Measurements from ENCODE around the gene EEFSEC. TPM values are rescaled to one million over a fixed set of nuclear protein-coding genes. Genes with fewer than 3 reads are reported as not detected.

The EEFSEC gene
- total and polyA plus RNA-seq, 2 of the 8 experiments (the other 6 are each of a cell fraction or from before 2014, with no cell fraction given): 13.1 to 19.8 TPM

- Histone ChIP-seq H2AK5ac (ENCODE audit: low read depth, low read length) (no peak overlapping the region), H4K5ac (ENCODE audit: insufficient read length, low read depth, low read length) (no peak overlapping the region), H3K4me2 (ENCODE audit: insufficient read depth in 1 of 2, low read depth in 2 of 2, low read length in 2 of 2) (peak overlapping the region in 1 of 2 experiments; percentile 9; a peak in 1 of 4 replicates), H4K8ac (ENCODE audit: extremely low read depth, insufficient read depth, low read length) (no peak overlapping the region), H2BK15ac (ENCODE audit: low read length) (no peak overlapping the region), H3K27ac (ENCODE audit: low read depth, low read length) (no peak overlapping the region), H3K18ac (ENCODE audit: extremely low read depth, low read length) (no peak overlapping the region), H2BK20ac (ENCODE audit: low read length) (no peak overlapping the region), H4K20me1 (replicated peaks in 1 of 2; ENCODE audit: control insufficient read depth in 1 of 2, insufficient read depth in 2 of 2, low read length in 2 of 2) (peaks cover 0 to 4% of the 10 kb centered on the region in 2 experiments), H2AFZ (ENCODE audit: low read length) (no peak overlapping the region), H3K23ac (ENCODE audit: insufficient read length) (no peak overlapping the region), H2BK5ac (ENCODE audit: low read depth, low read length) (no peak overlapping the region), H3K36me3 (ENCODE audit: control insufficient read depth in 2 of 4, insufficient read depth in 4 of 4, low read length in 3 of 4) (no peaks in the 10 kb centered on the region), H2BK12ac (ENCODE audit: low read depth, low read length) (no peak overlapping the region), H3K9ac (replicated peaks in 1 of 4; ENCODE audit: extremely low read depth in 1 of 4, low read depth in 3 of 4, low read length in 3 of 4) (no peak overlapping the region), H3K27me3 (replicated peaks in 1 of 4; ENCODE audit: control insufficient read depth in 3 of 4, extremely low read depth in 1 of 4, insufficient read depth in 3 of 4, low read length in 3 of 4) (no peaks in the 10 kb centered on the region), H3K4me1 (replicated peaks in 1 of 4; ENCODE audit: control insufficient read depth in 3 of 4, insufficient read depth in 4 of 4, low read length in 3 of 4) (peaks cover 3 to 14% (median 8%) of the 10 kb centered on the region in 4 experiments; a peak in 5 of 7 replicates), H3K23me2 (ENCODE audit: low read depth, low read length) (0 out of 2 replicates have a peak, but pooled peaks cover 3% of the 10 kb centered on the region), H3K4ac (replicated peaks; ENCODE audit: insufficient read length, low read depth, low read length) (no peak overlapping the region), H3K79me2 (ENCODE audit: control insufficient read depth in 1 of 2, insufficient read depth in 2 of 2, low read length in 2 of 2) (0 out of 4 replicates have a peak, but pooled peaks cover 0 to 2% of the 10 kb centered on the region in 2 experiments), H2BK120ac (replicated peaks; ENCODE audit: low read depth, low read length) (no peak overlapping the region), H3K79me1 (ENCODE audit: low read depth, low read length) (peaks cover 3% of the 10 kb centered on the region; the same call in 1 of the 2 replicates), H3K56ac (replicated peaks; ENCODE audit: insufficient read length, low read depth, low read length) (no peak overlapping the region), H3K9me3 (ENCODE audit: insufficient read depth in 2 of 2, low read depth in 1 of 2, low read length in 1 of 2) (no peaks in the 10 kb centered on the region), H4K91ac (replicated peaks; ENCODE audit: insufficient read length, low read length) (no peak overlapping the region), H3K14ac (ENCODE audit: insufficient read length) (no peak overlapping the region), H3K4me3 (ENCODE audit: extremely low read depth in 1 of 4, insufficient read depth in 2 of 4, low read depth in 3 of 4, low read length in 4 of 4) (no peak overlapping the region; a peak in 1 of 8 replicates)
- ChIA-PET CTCF (ENCODE audit: partially characterized antibody) (interaction anchor here (0.6 to 1.7 kb wide), 10 partner anchors 8 to 205 kb away, joined by 3 to 8 read pairs (median 4); no protein-coding TSS in a partner anchor), POLR2A (ENCODE audit: partially characterized antibody) (no interaction called here)
- no peak for TF ChIP-seq GABPA (IDR thresholded peaks at IDR 0.05; ENCODE audit: borderline replicate concordance, insufficient read depth, low read length)
- TF ChIP-seq TEAD4 (IDR thresholded peaks at IDR 0.05; ENCODE audit: low read depth, low read length): 0 out of 2 replicates have a peak, but pooled peaks have one; percentile 24
- no peak for DNase-seq (ENCODE audit: low read depth in 1 of 2, low spot score in 2 of 2)
- WGBS, 2 experiments (ENCODE audit: extremely low coverage in 1 of 2, insufficient coverage in 1 of 2, insufficient read length in 1 of 2, insufficient replicate concordance in 2 of 2, low coverage in 1 of 2, low lambda C conversion rate in 2 of 2, missing lambda C conversion rate in 1 of 2): 53% methylated on average over 5 of the region's 5 CpGs; no CpG with 5 or more reads in 1 of the 2 experiments
- FAIRE-seq: peak; percentile 24
These were observed 14.8 kb downstream of the EEFSEC start for GRCh38 chr3:128167973-128168674.
